ENCODE results near the gene SMPD2.

- TF ChIP-seq, protein P1, sequence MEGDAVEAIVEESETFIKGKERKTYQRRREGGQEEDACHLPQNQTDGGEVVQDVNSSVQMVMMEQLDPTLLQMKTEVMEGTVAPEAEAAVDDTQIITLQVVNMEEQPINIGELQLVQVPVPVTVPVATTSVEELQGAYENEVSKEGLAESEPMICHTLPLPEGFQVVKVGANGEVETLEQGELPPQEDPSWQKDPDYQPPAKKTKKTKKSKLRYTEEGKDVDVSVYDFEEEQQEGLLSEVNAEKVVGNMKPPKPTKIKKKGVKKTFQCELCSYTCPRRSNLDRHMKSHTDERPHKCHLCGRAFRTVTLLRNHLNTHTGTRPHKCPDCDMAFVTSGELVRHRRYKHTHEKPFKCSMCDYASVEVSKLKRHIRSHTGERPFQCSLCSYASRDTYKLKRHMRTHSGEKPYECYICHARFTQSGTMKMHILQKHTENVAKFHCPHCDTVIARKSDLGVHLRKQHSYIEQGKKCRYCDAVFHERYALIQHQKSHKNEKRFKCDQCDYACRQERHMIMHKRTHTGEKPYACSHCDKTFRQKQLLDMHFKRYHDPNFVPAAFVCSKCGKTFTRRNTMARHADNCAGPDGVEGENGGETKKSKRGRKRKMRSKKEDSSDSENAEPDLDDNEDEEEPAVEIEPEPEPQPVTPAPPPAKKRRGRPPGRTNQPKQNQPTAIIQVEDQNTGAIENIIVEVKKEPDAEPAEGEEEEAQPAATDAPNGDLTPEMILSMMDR (conservative IDR thresholded peaks at IDR 0.05): no peak
- no peak for TF ChIP-seq EZH2 (IDR thresholded peaks at IDR 0.05; ENCODE audit: low read depth)
Measured at GRCh38 chr6:109467696-109468095, 27.2 kb downstream of the SMPD2 start.

Measured in PC-9 (cell line).